Left ventricle myocardium inferior (tissue), 1 donor: ENCODE measurements around the gene PIWIL1. TPM values are rescaled to one million over a fixed set of nuclear protein-coding genes. Genes with fewer than 3 reads are reported as not detected.

ENCODE experiments used
- DNase-seq: peaks from one replicate; pipeline ENCODE4 v3.0.0-alpha.2; 2020
- H3K27ac ChIP-seq: fragments of 200-600 bp; replicated peaks from 2 replicates; pipeline ENCODE4 v1.8.0; 2021
- H3K27me3 ChIP-seq: fragments of 200-600 bp; 2 replicates; pipeline ENCODE4 v1.8.0; 2021; ENCODE audit warnings: low read depth
- H3K36me3 ChIP-seq: fragments of 200-600 bp; 2 replicates; pipeline ENCODE4 v1.8.0; 2021
- H3K4me1 ChIP-seq: fragments of 200-600 bp; 2 replicates; pipeline ENCODE4 v1.8.0; 2021
- H3K4me3 ChIP-seq: fragments of 200-600 bp; 2 replicates; pipeline ENCODE4 v1.8.0; 2021; ENCODE audit warnings: mild to moderate bottlenecking, moderate library complexity
- H3K9me3 ChIP-seq: fragments of 200-600 bp; replicated peaks from 2 replicates; pipeline ENCODE4 v1.8.0; 2021
- CTCF ChIP-seq: fragments of 200-600 bp; IDR thresholded peaks from 2 replicates; pipeline ENCODE4 v1.8.0; 2021; ENCODE audit warnings: antibody characterized with exemption, mild to moderate bottlenecking, borderline replicate concordance
- intact Hi-C: fragments of 100-400 bp; cut with micrococcal nuclease; formaldehyde crosslinking; loops from one replicate; pipeline ENCODE4 v1.11.0; 2022
- total RNA-seq: library from RNA; stranded (reverse); fragmentation: NEBNext Ultra II Directional; extraction: Animal tissue kit (Norgen Biotek cat#: 25700); gene quantifications from one replicate; pipeline ENCODE4 v1.2.1, GENCODE V29; 2021
- donor health status: DM: no; HTN: yes; CAD: no; lungs with severe emphysema.

Gene PIWIL1
- total RNA-seq, 1 donor from 2014 or later, result not detected

DNA sequence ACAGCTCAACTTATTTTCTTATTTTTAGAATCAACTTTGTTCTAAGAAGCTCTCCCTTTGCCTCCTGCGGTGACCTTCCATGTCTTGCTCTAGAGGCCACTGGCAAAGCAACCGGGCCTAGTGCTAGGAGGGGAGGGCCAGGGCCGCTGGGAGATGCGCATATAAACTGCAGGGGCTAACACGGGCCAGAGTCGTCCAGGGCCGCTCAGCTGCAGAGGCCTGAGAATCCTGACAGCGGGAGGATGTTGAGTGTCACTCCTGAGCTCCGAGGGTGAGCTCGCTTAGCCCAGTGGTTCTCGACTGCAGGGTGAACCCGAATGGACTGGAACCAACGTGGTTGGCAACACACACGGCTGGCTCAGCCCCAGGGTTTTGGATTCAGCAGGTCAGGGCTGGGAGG lies 6.5 kb upstream of the PIWIL1 start:
- Histone ChIP-seq H3K9me3 (no peaks in the 10 kb centered on the region), H3K36me3 (no peaks in the 10 kb centered on the region), H3K4me3 (no peak overlapping the region), H3K4me1 (no peaks in the 10 kb centered on the region), H3K27ac (no peak overlapping the region), H3K27me3 (peaks cover 90% of the 10 kb centered on the region)
- no peak for DNase-seq
- intact Hi-C loops, result no loop called here
- TF ChIP-seq CTCF, result no peak

DNA sequence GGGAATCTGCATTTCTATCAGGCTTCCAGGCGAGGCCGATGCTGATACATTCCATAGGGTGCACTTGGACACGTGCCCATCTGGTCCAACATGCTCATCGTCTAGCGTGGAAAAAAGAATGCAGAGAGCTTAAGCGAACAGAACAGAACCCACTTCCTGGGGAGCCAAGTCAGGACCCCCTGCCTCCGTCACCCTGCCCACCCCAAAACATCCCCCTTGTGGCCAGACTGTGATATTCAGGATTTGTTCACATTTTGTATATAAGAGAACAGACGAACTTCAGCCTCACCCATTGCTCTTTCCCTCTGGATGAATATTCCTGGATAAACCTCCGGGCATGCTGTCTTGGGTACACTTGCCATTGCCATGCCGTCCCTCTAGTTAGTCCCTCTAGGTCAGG lies 4.3 kb upstream of the PIWIL1 start:
- H3K9me3 ChIP-seq, result no peaks in the 10 kb centered on the region
- no peak overlapping the region for H3K4me3 ChIP-seq

GRCh38 chr12:130334399-130334798 lies 3.3 kb upstream of the PIWIL1 start:
- H3K4me3 ChIP-seq, result no peak overlapping the region
- no peak for TF ChIP-seq CTCF
- intact Hi-C loops, result no loop called here
- H3K9me3 ChIP-seq, result no peaks in the 10 kb centered on the region
- no peaks in the 10 kb centered on the region for H3K36me3 ChIP-seq
- DNase-seq, result no peak
- peaks cover 88% of the 10 kb centered on the region for H3K27me3 ChIP-seq
- peaks cover 7% of the 10 kb centered on the region for H3K4me1 ChIP-seq
- H3K27ac ChIP-seq, result no peak overlapping the region

More for the DNA sequence above, 4.3 kb upstream of the PIWIL1 start:
- no peak for DNase-seq
- TF ChIP-seq CTCF, result no peak
- Histone ChIP-seq H3K27me3 (peaks cover 88% of the 10 kb centered on the region), H3K27ac (no peak overlapping the region), H3K4me1 (no peaks in the 10 kb centered on the region), H3K36me3 (no peaks in the 10 kb centered on the region)
- intact Hi-C loops, result no loop called here

GRCh38 chr12:130334937-130335336 lies 2.8 kb upstream of the PIWIL1 start:
- TF ChIP-seq CTCF, result no peak
- H3K36me3 ChIP-seq, result no peaks in the 10 kb centered on the region
- H3K27ac ChIP-seq, result no peak overlapping the region
- peaks cover 88% of the 10 kb centered on the region for H3K27me3 ChIP-seq
- H3K4me3 ChIP-seq, result no peak overlapping the region
- intact Hi-C loops, result loop anchor here (5.0 kb wide), 1 partner anchor 288 kb away; no protein-coding TSS in a partner anchor
- H3K9me3 ChIP-seq, result no peaks in the 10 kb centered on the region
- peaks cover 7% of the 10 kb centered on the region for H3K4me1 ChIP-seq
- no peak for DNase-seq

DNA sequence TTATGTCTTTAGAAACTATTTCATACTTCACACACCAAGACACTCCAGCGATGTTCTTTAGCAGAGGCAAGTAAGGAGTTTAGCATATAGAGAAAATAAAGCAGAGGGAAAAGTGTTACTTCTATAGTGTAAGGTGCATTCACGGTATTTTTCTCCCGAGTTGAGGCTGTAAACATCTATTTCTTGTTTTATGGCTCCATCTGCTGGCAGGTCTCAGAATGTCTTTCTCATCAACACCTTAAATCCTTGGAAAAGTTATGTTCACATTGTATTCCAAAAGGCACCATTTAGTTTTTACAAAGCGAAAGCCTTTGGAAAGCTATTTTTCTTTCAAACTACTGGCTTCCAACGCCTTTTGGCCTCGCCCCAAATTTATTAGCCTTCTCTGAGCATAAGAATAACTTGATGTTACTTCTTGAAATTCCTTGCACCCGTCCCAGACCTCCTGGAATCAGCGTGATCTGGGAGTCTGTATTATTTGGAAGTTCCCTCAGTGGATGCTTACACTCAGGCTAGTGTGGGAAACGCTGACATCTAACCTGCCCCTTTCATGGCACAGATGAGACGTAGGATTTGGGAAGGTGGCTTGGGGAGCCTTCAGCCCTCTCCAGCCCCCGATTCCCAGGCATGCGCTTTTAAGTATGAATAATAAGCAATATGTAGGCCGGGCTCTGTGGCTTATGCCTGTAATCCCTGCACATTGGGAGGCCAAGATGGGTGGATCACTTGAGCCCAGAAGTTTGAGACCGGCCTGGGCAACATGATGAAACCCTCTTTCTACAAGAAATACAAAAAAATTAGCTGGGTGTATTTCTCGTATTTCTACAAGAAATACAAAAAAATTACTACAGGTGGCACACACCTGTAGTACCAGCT lies 1.9 kb upstream of the PIWIL1 start:
- intact Hi-C loops, result loop anchor here (5.0 kb wide), 1 partner anchor 288 kb away; no protein-coding TSS in a partner anchor
- H3K27me3 ChIP-seq, result peaks cover 87% of the 10 kb centered on the region
- TF ChIP-seq CTCF, result peak; percentile 77

More for the DNA sequence above, 1.9 kb upstream of the PIWIL1 start:
- Histone ChIP-seq H3K27ac (no peak overlapping the region), H3K36me3 (no peaks in the 10 kb centered on the region), H3K4me1 (peaks cover 7% of the 10 kb centered on the region), H3K4me3 (no peak overlapping the region), H3K9me3 (no peaks in the 10 kb centered on the region)
- no peak for DNase-seq
